GM13977 (cell line): ENCODE measurements around the gene STAT4.
A peak's percentile ranks its signal among the peaks of the same experiment; 100 is the strongest.

Source experiments
- DNase-seq: peaks from one replicate; pipeline ENCODE4 v3.0.0; 2012; ENCODE audit warnings: low spot score
- CTCF ChIP-seq: IDR thresholded peaks from 2 replicates; pipeline ENCODE4 v1.5.1; 2012; ENCODE audit warnings: mild to moderate bottlenecking, control low read depth; ENCODE audit not compliant: insufficient read depth; ENCODE audit errors: extremely low read depth, missing control alignments
- in situ Hi-C: fragments of 300-500 bp; cut with MboI; formaldehyde crosslinking; loops from one replicate; pipeline ENCODE4 v1.12.0; 2022; ENCODE audit warnings: low sequenced_read_pairs, low pct_unique_long_range_greater_than_20kb, mixed read lengths, inconsistent platforms; ENCODE audit not compliant: unreplicated experiment

Gene STAT4

GRCh38 chr2:191031256-191031655 is 119.5 kb downstream of the STAT4 start:
- in situ Hi-C loops: no loop called here
- no peak for TF ChIP-seq CTCF
- DNase-seq: no peak

- DNase-seq: peak; percentile 49
- TF ChIP-seq CTCF: peak; percentile 67
- in situ Hi-C loops: no loop called here
These were observed 120.2 kb downstream of the STAT4 start for GRCh38 chr2:191030521-191031154.

- TF ChIP-seq CTCF: no peak
These were observed 121.4 kb downstream of the STAT4 start for GRCh38 chr2:191029280-191029950.

GRCh38 chr2:191026377-191026776 is 124.4 kb downstream of the STAT4 start:
- no peak for DNase-seq
- in situ Hi-C loops: no loop called here
- TF ChIP-seq CTCF: no peak

More at GRCh38 chr2:191029280-191029950, 121.4 kb downstream of the STAT4 start:
- in situ Hi-C loops: no loop called here
- no peak for DNase-seq

GRCh38 chr2:191025135-191025534 is 125.7 kb downstream of the STAT4 start:
- TF ChIP-seq CTCF: no peak
- no peak for DNase-seq
- in situ Hi-C loops: no loop called here

GRCh38 chr2:191023235-191023679 is 127.5 kb downstream of the STAT4 start:
- in situ Hi-C loops: no loop called here
- no peak for DNase-seq
- TF ChIP-seq CTCF: no peak
